ENCODE measurements around the gene SLC35D3.

DNA sequence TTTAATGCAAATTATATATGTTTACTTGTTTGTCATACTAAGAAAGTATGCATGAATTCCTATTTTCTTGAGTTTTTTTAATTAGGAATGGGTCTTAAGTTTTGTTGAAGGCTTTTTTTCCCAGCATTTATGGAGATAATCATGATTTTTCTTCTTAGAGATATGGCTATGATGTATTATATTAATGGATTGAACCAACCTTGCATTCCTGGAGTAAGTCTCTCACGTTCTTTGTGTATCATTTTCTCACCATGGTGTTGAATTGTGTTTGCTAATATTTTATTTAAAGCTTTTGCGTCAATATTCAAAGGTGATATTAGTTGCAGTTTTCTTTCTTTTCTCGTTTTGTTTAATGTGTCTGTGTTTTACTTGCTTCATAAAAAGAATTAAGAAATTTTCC, 48.4 kb upstream of the SLC35D3 start:
- no peak for TF ChIP-seq CTCF (IDR thresholded peaks at IDR 0.05)
- TF ChIP-seq POLR2A (IDR thresholded peaks at IDR 0.05): no peak
